ENCODE measurements around the gene GNA14. TPM values are rescaled to one million over a fixed set of nuclear protein-coding genes. Genes with fewer than 3 reads are reported as not detected.

The GNA14 gene
- total RNA-seq, 1 experiment from 2014 or later: 0.15 TPM

DNA sequence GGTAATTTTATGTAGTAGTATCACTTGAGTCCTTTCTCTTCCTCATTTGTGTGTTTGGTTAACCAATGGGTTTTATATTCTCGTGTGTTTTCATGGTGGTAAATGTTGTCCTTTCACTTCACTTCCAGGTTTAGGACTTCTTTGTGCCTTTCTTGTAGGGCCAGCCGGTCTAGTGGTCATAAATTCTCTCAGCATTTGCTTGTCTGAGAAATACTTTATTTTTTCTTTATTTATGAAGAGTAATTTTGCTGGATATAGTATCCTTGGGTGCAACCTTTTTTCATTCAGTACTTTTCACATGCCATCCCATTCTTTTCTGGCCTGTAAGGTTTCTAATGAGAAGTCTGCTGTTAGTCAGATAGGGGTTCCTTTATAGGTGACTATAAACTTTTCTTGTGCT lies 107.1 kb downstream of the GNA14 start:
- H3K4me1 ChIP-seq (ENCODE audit: control insufficient read depth, insufficient read depth, low read length): no peaks in the 10 kb centered on the region
- in situ Hi-C loops (cut with HindIII; ENCODE audit: low pct_unique_long_range_greater_than_20kb, low sequenced_read_pairs) (no loop called here), intact Hi-C loops (cut with micrococcal nuclease; ENCODE audit: unreplicated experiment) (no loop called here)
- no peak for ATAC-seq
- no peak overlapping the region for H3K27ac ChIP-seq (ENCODE audit: low read length)
- TF ChIP-seq SIN3A (IDR thresholded peaks at IDR 0.05; ENCODE audit: borderline replicate concordance, insufficient read depth, low read depth, low read length): no peak
- no peaks in the 10 kb centered on the region for H3K27me3 ChIP-seq (ENCODE audit: control insufficient read depth, insufficient read depth, low read length)
- H3K4me3 ChIP-seq (ENCODE audit: low read depth in 2 of 2, low read length in 2 of 2): no peak overlapping the region
- DNase-seq (ENCODE audit: low read depth, low spot score): no peak
- ChIA-PET POLR2A (no interaction called here), CTCF (no interaction called here)
- no peaks in the 10 kb centered on the region for H3K36me3 ChIP-seq (ENCODE audit: control insufficient read depth, insufficient read depth, low read length)
- H3K9me3 ChIP-seq (ENCODE audit: control insufficient read depth, insufficient read depth, low read depth, low read length): 0 out of 2 replicates have a peak, but pooled peaks cover 5% of the 10 kb centered on the region
- BruUV-seq (replicated peaks): no TSS peak

GRCh38 chr9:77534376-77535057 lies 113.6 kb downstream of the GNA14 start:
- Histone ChIP-seq H3K27ac (ENCODE audit: low read length) (no peak overlapping the region), H3K4me3 (ENCODE audit: low read depth in 2 of 2, low read length in 2 of 2) (no peak overlapping the region), H3K27me3 (ENCODE audit: control insufficient read depth, insufficient read depth, low read length) (no peaks in the 10 kb centered on the region), H3K36me3 (ENCODE audit: control insufficient read depth, insufficient read depth, low read length) (no peaks in the 10 kb centered on the region), H3K4me1 (ENCODE audit: control insufficient read depth, insufficient read depth, low read length) (no peaks in the 10 kb centered on the region), H3K9me3 (ENCODE audit: control insufficient read depth, insufficient read depth, low read depth, low read length) (no peaks in the 10 kb centered on the region)
- no peak for ATAC-seq
- TF ChIP-seq CTCF (IDR thresholded peaks at IDR 0.05): no peak
- no peak for TF ChIP-seq POLR2AphosphoS5 (IDR thresholded peaks at IDR 0.05; ENCODE audit: low read depth, low read length)
- TF ChIP-seq TCF7L2 (IDR thresholded peaks at IDR 0.05; ENCODE audit: low read depth, low read length): no peak
- DNase-seq (ENCODE audit: low read depth, low spot score): no peak
- in situ Hi-C loops (cut with HindIII; ENCODE audit: low pct_unique_long_range_greater_than_20kb, low sequenced_read_pairs): no loop called here
- ChIA-PET POLR2A (no interaction called here), CTCF (no interaction called here)
- intact Hi-C loops (cut with micrococcal nuclease; ENCODE audit: unreplicated experiment): no loop called here
- BruUV-seq (replicated peaks): no TSS peak

DNA sequence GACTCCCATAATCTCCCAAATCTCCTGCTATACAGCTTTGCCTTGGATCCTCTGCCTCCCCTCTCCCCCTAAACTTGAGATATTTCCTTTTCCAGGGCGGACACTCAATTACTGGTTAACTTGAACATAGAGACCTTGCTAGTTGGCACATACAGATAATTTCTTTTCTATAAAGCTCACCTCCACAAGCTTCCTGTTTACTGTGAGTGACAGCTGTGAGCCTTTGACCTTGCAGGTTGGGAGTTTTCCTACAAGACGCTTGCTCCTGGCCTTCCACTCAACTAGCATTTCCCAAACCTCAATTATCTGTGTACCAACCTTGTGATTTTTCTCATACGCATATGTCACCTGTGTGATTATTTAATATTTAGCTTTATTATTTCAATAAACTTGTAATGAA lies 114.5 kb downstream of the GNA14 start:
- TF ChIP-seq POLR2AphosphoS5 (IDR thresholded peaks at IDR 0.05; ENCODE audit: low read depth, low read length) (no peak), SIN3A (IDR thresholded peaks at IDR 0.05; ENCODE audit: borderline replicate concordance, insufficient read depth, low read depth, low read length) (no peak), CTCF (IDR thresholded peaks at IDR 0.05) (no peak), TCF7L2 (IDR thresholded peaks at IDR 0.05; ENCODE audit: low read depth, low read length) (no peak)
- TF ChIP-seq, protein P1, sequence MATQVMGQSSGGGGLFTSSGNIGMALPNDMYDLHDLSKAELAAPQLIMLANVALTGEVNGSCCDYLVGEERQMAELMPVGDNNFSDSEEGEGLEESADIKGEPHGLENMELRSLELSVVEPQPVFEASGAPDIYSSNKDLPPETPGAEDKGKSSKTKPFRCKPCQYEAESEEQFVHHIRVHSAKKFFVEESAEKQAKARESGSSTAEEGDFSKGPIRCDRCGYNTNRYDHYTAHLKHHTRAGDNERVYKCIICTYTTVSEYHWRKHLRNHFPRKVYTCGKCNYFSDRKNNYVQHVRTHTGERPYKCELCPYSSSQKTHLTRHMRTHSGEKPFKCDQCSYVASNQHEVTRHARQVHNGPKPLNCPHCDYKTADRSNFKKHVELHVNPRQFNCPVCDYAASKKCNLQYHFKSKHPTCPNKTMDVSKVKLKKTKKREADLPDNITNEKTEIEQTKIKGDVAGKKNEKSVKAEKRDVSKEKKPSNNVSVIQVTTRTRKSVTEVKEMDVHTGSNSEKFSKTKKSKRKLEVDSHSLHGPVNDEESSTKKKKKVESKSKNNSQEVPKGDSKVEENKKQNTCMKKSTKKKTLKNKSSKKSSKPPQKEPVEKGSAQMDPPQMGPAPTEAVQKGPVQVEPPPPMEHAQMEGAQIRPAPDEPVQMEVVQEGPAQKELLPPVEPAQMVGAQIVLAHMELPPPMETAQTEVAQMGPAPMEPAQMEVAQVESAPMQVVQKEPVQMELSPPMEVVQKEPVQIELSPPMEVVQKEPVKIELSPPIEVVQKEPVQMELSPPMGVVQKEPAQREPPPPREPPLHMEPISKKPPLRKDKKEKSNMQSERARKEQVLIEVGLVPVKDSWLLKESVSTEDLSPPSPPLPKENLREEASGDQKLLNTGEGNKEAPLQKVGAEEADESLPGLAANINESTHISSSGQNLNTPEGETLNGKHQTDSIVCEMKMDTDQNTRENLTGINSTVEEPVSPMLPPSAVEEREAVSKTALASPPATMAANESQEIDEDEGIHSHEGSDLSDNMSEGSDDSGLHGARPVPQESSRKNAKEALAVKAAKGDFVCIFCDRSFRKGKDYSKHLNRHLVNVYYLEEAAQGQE (IDR thresholded peaks at IDR 0.05; ENCODE audit: insufficient read depth in 1 of 2, low read depth in 2 of 2, low read length in 1 of 2): no peak
- no peak for DNase-seq (ENCODE audit: low read depth, low spot score)
- no peak for ATAC-seq
- intact Hi-C loops (cut with micrococcal nuclease; ENCODE audit: unreplicated experiment) (no loop called here), in situ Hi-C loops (cut with HindIII; ENCODE audit: low pct_unique_long_range_greater_than_20kb, low sequenced_read_pairs) (no loop called here)
- BruUV-seq (replicated peaks): no TSS peak
- Histone ChIP-seq H3K36me3 (ENCODE audit: control insufficient read depth, insufficient read depth, low read length) (no peaks in the 10 kb centered on the region), H3K4me1 (ENCODE audit: control insufficient read depth, insufficient read depth, low read length) (no peaks in the 10 kb centered on the region), H3K4me3 (ENCODE audit: low read depth in 2 of 2, low read length in 2 of 2) (no peak overlapping the region), H3K9me3 (ENCODE audit: control insufficient read depth, insufficient read depth, low read depth, low read length) (no peaks in the 10 kb centered on the region), H3K27me3 (ENCODE audit: control insufficient read depth, insufficient read depth, low read length) (no peaks in the 10 kb centered on the region), H3K27ac (ENCODE audit: low read length) (no peak overlapping the region)
- CTCF ChIA-PET: no interaction called here
- POLR2A ChIA-PET: no interaction called here

Data from Panc1 (cell line).